GM18858 (cell line): Measurements from ENCODE around the gene BDKRB1.

Experiments used
- ATAC-seq: cut with Tn5 transposase; IDR thresholded peaks from one replicate; pipeline ENCODE4 v1.9.1; 2021; ENCODE audit not compliant: unreplicated experiment

Gene BDKRB1

DNA sequence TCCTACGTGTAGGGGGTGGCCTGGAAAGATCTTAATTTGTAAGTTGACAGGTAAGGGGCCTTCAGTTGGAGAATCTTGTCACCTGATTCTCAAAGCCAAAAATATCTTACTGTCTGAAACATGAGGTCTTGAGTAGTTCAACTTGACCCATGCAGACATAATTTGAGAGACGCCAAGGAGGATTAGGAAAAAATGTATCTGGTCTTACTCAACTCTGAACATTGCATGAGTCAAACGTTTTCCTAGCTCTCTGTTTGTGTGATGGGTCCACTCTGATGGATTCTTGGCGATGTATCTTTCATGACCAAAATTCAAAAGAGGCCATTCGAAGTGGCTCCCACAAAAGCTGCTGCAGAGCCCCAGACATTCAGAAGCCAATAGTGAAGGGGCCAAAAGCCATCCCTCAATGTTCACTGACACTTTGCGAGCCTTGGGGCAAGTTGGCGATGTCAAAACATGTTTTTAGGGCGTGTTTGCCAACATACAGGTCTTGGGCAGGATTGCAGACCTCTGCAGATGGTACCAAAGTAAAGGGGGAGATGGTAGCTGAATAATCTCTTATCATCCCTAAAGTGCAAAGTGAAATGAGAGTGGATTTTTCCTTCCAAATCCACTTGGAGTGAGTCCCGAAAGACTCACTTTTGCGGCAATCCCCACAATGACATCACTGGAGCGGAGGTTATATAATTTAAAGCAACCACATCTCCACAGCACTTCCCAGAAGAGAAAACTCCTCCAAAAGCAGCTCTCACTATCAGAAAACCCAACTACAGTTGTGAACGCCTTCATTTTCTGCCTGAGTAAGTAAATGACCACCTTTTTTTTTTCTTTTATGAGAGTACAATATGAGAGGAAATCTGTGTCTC lies at the start of gene BDKRB1:
Gene BDKRB1, plus strand, starts transcription at position 710 of the 866 bp plus-strand sequence. CDS start 7,473 bp downstream, outside the sequence.
- no peak for ATAC-seq

DNA sequence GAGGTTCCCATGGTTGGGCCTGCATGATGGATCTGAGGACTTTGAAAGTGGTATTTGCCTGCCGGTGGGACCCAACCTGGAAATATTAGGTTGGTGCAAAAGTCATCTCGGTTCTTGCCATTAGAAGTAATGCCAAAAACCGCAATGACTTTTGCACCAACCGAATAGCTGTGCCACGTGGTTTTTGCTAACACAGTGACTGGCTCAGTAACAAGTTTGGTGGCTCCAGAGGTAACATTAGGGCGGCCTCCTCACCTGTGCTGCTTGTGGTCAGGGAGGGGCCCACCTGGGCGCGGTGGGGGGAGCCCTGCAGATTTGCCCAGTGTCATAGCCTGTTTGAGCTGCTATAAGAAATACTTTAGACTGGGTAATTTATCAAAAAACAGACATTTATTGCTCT lies 49.5 kb upstream of the BDKRB1 start:
- no peak for ATAC-seq

DNA sequence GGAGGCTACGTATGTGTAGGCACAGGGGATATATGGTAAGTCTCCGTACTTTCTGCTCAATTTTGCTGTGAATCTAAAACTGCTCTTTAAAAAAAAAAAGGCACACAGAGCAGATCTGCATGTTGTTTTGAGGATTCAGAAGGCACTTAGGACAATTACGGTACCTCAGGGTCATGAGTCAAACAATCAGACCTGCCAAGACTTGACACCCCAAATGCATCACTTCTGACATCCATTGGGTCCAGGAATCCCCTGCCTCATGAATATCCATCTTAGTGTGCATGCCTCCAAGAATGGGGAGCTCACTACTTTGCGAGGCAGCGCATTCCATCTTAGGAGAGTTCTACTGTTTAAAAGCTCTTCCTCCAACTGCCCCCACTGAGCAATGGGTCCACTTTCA lies 48.3 kb upstream of the BDKRB1 start:
- ATAC-seq: no peak

DNA sequence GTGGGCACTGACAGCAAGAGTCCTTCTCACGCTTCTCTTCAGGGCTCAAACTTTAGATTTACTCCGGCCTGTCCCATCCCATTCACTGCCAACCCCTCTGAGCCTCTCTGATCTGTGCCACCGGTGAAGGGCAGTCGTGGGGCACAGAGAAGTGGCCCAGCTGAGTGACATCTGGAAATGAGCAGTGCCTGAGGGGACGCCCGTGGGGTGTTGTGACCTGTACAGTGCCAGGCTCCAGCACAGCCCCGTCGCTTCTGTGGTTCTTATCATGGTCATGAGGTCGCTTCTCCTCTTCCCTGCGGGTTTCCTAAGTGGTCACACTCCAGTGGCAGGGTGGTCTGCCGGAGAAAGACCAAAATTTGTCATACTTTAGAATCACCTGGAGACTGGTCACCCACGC lies 47.3 kb upstream of the BDKRB1 start:
- no peak for ATAC-seq

DNA sequence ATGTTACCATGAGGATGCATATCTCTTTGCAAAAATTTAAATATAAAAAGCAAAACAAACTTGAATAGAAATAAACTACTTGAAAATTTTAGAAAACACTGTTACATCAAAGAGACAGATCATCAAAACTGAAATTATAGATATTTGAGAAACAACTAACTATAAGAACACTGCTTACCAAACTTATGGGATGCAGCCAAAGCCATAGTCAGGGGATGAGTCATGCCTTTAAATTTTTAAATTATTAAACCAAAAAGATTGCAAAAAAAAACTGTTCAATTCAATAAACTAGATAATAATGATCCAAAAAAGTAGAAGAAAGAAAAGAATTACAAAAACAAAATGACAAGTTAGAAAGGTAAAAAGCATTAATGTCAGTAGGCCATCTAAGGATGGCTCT lies 43.9 kb upstream of the BDKRB1 start:
- no peak for ATAC-seq

GRCh38 chr14:96212896-96213295 lies 43.1 kb upstream of the BDKRB1 start:
- ATAC-seq: no peak

DNA sequence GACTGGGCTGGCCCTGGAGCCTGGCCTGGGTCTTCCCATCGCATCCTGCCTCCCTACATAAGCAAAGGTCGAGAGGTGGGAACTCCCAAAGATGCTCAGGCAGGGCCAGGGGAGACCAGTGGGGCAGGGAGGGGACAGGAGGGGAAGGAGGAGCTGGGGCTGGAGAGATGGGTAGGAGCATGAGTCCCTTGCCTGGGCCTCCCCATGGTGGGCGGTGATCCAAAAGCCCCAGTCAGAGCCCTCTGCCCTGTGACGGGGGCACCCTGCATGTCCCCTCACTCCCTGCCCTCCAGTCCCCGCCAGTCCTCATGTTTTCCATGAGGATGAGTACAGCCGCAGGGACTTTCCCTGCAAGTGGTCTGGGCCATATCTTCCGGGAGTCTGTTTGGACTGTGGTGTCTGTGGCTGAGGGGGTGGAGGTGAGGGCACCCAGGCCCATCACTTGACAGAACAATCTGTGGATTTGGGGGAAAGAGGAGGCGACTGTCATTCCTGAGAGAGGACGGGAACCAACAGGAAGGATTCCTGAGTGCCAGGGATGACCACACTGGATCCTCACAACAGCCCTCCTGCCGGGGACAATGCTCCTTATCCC lies 42.0 kb upstream of the BDKRB1 start:
- no peak for ATAC-seq

GRCh38 chr14:96214793-96215192 lies 41.2 kb upstream of the BDKRB1 start:
- no peak for ATAC-seq

DNA sequence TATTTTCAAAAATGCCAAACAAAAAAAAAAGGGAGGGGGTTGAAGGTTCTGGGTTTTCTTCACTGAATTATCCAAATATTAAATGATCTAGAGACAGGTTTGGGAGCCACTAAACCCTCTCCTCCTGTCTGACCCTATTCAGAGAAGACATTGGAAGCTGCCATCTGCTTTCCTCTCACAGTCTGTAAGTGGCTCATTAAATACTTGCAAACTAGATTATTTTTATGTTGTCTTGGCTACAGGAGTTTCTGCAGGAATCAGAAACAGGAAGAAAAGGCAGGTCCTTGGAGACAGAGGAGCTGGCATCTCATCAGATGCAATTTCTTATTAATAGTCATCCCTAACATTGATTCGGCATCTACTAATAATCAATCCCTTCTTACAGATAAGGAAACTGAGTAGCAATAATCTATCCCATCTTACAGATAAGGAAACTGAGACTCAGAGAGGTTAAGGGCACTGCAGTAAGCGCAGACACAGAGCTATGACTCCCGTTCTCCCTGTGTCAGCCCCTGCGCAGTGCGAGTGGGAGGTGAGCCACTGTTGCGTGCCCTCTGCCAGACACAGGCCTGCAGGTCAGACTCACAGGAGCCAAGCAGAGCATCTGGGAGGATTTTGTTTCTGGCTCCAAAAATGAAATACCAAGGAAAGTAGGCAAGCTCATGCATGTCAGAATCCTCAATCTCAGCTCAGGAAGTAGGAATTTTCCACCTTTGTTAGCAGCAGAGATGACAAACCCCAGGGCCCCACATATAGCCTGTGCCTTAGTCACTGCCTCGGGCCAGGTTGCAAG lies 40.4 kb upstream of the BDKRB1 start:
- no peak for ATAC-seq

- ATAC-seq: no peak
Observed at GRCh38 chr14:96216627-96217026, 39.4 kb upstream of the BDKRB1 start.

DNA sequence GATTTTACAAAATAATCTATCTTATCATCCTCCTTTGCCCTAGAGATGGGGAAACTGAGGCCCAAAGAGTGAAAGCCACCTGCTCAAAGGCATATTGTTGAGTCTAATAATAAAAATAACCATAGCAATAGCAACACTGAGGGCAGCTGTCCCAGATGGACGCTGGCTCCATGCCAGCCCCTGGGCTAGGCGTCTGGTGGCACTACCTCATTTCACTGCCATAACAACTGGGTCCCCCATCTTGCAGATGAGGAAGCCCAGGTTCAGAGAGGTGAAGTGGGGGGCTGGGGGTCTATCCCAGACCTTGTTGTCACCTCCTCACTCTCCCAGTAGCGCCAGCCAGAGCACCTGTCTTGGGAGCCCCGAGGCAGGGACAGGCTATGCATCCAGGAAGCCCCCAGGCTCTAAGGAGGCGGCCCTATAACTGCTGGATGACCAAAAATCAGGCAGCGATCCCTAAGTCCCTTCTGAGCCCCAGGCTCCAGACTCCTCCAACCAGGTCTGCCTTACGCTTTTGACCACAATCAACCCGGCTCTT lies 38.6 kb upstream of the BDKRB1 start:
- ATAC-seq: no peak

DNA sequence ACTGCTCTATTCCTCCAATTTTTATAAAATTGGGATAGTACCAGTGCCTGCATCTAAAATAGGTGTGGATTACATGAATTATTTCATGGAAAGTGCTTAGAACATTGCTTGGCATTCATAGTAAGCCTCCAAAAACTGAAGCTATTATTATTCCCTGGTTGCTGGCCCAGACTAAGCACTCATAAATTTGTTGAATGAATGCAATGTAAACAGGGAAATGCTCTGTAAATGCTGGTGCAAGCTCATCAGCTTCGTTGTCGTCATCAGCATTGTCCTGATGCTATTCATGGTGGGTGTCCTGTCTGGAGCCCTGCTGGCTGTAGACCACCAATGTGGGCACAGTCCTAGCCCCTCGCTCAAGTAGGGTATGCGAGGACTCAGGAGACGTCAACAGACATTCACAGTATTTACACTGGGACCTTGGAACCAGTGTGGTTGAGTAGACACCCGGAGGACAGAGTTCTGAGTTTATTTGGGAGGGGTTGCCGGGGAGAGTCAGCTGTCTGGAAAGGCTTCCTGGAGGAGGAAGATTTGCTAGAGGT lies 34.8 kb upstream of the BDKRB1 start:
- ATAC-seq: no peak

GRCh38 chr14:96221841-96222240 lies 34.2 kb upstream of the BDKRB1 start:
- ATAC-seq: no peak

DNA sequence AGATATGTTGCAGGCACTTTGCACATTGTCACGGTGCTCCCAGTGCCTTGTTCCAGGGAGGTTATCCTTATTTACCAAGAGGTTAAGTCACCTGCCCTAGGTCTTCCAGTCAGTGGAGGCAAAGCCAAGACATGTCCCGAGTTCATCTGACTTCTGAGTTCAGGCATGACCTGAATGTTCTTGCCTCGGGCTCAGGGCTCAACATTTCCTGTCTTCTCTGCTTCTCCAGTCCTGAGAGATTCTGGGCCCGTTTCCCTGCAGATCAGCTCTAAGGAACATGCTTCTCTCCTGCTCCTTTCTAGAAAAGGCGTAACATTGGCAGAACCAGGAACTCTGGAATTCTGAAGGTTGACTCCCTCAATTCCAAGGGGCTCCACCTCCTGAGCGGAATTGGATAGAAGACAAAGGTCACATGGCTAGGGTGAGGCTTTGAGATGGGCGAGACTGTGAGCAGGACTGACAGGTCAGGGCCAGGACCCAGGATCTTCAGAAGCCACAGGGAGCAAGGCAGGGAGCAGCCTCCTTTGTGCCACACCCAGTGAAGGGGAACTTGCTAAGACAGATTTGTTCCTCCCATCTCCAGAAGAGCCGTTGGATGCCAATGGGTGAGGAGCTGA lies 31.4 kb upstream of the BDKRB1 start:
- ATAC-seq: no peak

GRCh38 chr14:96225213-96225612 lies 30.8 kb upstream of the BDKRB1 start:
- ATAC-seq: no peak

GRCh38 chr14:96225745-96226151 lies 30.3 kb upstream of the BDKRB1 start:
- no peak for ATAC-seq

DNA sequence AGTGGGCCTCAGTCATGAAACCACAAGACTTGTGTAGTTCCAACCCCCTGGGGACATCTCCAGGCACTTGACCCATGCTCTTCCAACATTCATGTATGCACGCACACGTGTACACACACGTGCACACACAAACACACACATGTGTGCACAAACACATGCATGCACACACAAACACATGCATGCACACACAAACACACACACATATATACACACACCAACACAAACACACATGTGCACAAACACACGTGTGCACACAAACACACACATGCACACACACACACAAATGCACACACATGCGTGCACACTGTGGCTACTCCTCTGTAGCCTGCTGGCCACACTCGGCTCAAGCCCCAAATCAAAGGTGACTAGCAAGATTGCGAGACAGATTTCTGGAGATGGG lies 28.6 kb upstream of the BDKRB1 start:
- ATAC-seq: no peak

GRCh38 chr14:96229315-96229714 lies 26.7 kb upstream of the BDKRB1 start:
- ATAC-seq: no peak

DNA sequence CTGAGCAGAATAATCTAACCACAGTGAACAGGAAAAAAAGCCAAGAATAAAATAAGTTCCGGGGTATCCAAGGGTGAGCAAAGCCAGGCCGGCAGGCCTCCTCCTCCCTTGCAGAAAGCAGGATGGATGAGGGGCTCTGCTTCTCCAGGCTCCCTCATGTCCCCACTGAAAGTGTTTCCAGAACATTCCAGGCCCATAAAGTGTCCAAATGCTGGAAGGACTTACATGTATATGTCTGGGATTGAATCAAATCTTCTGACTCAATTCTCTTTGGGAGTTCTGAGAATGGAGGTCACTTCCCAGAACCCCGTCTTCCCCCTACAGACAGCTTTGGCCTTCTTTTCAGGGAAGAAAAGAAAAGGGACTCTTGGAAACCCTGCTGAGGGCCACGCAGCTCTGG lies 25.0 kb upstream of the BDKRB1 start:
- ATAC-seq: no peak

DNA sequence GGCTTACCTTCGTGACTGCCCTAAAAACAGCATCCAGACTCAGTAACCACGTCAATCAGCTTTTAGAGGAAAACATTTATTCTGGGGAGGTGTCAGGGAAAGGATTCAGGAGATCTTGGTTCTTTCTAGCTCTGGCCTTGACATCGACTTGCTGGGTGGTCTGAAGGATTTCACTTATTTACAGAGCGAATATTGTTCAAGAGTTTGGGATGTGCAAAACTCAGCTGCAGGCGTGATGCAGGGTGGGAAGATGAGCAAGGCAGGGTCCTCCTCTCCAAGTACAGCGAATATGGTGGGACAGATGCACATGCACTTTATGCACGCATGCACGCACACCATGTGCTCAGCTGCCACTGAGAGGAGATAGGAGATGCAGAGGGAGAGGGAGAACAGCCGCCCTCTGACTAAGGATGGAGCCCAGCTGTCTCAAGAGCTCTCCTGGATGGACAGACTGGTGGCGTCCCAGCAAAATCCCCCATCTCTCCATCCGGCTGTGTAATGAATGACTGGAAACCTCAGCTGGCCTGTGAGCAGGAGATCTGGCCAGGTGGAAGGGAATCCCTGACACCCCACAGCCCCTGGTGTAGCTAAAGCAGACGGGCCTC lies 24.4 kb upstream of the BDKRB1 start:
- no peak for ATAC-seq
